Measurements from ENCODE around the gene SLC7A5. TPM values are rescaled to one million over a fixed set of nuclear protein-coding genes. Genes with fewer than 3 reads are reported as not detected.

SLC7A5 gene
- total RNA-seq, 1 donor from 2014 or later = 22.8 TPM

GRCh38 chr16:87849419-87850008 lies 19.8 kb downstream of the SLC7A5 start:
- Histone ChIP-seq H3K4me3 (no peak overlapping the region), H3K9me3 (no peaks in the 10 kb centered on the region), H3K27me3 (no peaks in the 10 kb centered on the region), H3K36me3 (no peaks in the 10 kb centered on the region), H3K27ac (no peak overlapping the region), H3K4me1 (peaks cover 45% of the 10 kb centered on the region)
- no peak for TF ChIP-seq POLR2A (IDR thresholded peaks at IDR 0.05)
- no peak for TF ChIP-seq POLR2AphosphoS5 (IDR thresholded peaks at IDR 0.05; ENCODE audit: insufficient read depth in 1 of 2, low read depth in 1 of 2)
- TF ChIP-seq CTCF (IDR thresholded peaks at IDR 0.05) = no peak
- intact Hi-C loops (cut with DNase I) = no loop called here
- no peak for DNase-seq (ENCODE audit: extremely low spot score in 2 of 2)

- Histone ChIP-seq H3K27me3 (no peaks in the 10 kb centered on the region), H3K27ac (no peak overlapping the region), H3K4me1 (peaks cover 45% of the 10 kb centered on the region), H3K36me3 (no peaks in the 10 kb centered on the region), H3K4me3 (no peak overlapping the region), H3K9me3 (no peaks in the 10 kb centered on the region)
- DNase-seq (ENCODE audit: extremely low spot score in 2 of 2) = no peak
- TF ChIP-seq CTCF (IDR thresholded peaks at IDR 0.05) (no peak), POLR2A (IDR thresholded peaks at IDR 0.05) (no peak)
- intact Hi-C loops (cut with DNase I) = no loop called here
Measured at GRCh38 chr16:87848676-87849345, 20.5 kb downstream of the SLC7A5 start.

GRCh38 chr16:87847785-87848675 lies 21.3 kb downstream of the SLC7A5 start:
- intact Hi-C loops (cut with DNase I) = no loop called here
- Histone ChIP-seq H3K36me3 (no peaks in the 10 kb centered on the region), H3K27ac (no peak overlapping the region), H3K27me3 (no peaks in the 10 kb centered on the region), H3K4me3 (no peak overlapping the region), H3K9me3 (no peaks in the 10 kb centered on the region), H3K4me1 (peaks cover 37% of the 10 kb centered on the region)
- no peak for TF ChIP-seq POLR2AphosphoS5 (IDR thresholded peaks at IDR 0.05; ENCODE audit: insufficient read depth in 1 of 2, low read depth in 1 of 2)
- no peak for TF ChIP-seq POLR2A (IDR thresholded peaks at IDR 0.05)
- TF ChIP-seq CTCF (IDR thresholded peaks at IDR 0.05) = no peak
- no peak for DNase-seq (ENCODE audit: extremely low spot score in 2 of 2)

- TF ChIP-seq POLR2AphosphoS5 (IDR thresholded peaks at IDR 0.05; ENCODE audit: insufficient read depth in 1 of 2, low read depth in 1 of 2) (no peak), CTCF (IDR thresholded peaks at IDR 0.05) (no peak), POLR2A (IDR thresholded peaks at IDR 0.05) (no peak)
- no peak overlapping the region for H3K4me3 ChIP-seq
- no peak for DNase-seq (ENCODE audit: extremely low spot score in 2 of 2)
- H3K9me3 ChIP-seq = no peaks in the 10 kb centered on the region
- H3K36me3 ChIP-seq = no peaks in the 10 kb centered on the region
- H3K27me3 ChIP-seq = no peaks in the 10 kb centered on the region
- intact Hi-C loops (cut with DNase I) = no loop called here
- peaks cover 31% of the 10 kb centered on the region for H3K4me1 ChIP-seq
- H3K27ac ChIP-seq = no peak overlapping the region
Measured at GRCh38 chr16:87847467-87847784, 21.9 kb downstream of the SLC7A5 start.
